NCI-H460 (cell line): Measurements from ENCODE around the gene FAT1. TPM values are rescaled to one million over a fixed set of nuclear protein-coding genes. Genes with fewer than 3 reads are reported as not detected.
A peak's percentile ranks its signal among the peaks of the same experiment; 100 is the strongest.
"Not testable (repeated sequence)": the region's sequence is repeated elsewhere in the genome, so short reads cannot be mapped to it uniquely, and the experiment has no call there.

ENCODE experiments used
- DNase-seq: peaks from one replicate; pipeline ENCODE4 v3.0.0-alpha.2; 2016; ENCODE audit warnings: low read depth; ENCODE audit errors: extremely low read depth
- total RNA-seq: library from RNA; depleted of rRNA; stranded (reverse); fragments of >200 nt; shearing (Covaris generic); gene quantifications from 2 replicates; pipeline ENCODE4 v1.2.3, GENCODE V29; 2014

Gene FAT1
- total RNA-seq, 1 experiment from 2014 or later: 83.1 TPM

- no peak for DNase-seq
Measured at GRCh38 chr4:186666252-186666651, 57.4 kb downstream of the FAT1 start.

GRCh38 chr4:186660403-186660802 lies 63.3 kb downstream of the FAT1 start:
- DNase-seq: no peak

GRCh38 chr4:186659935-186660334 lies 63.7 kb downstream of the FAT1 start:
- no peak for DNase-seq

DNA sequence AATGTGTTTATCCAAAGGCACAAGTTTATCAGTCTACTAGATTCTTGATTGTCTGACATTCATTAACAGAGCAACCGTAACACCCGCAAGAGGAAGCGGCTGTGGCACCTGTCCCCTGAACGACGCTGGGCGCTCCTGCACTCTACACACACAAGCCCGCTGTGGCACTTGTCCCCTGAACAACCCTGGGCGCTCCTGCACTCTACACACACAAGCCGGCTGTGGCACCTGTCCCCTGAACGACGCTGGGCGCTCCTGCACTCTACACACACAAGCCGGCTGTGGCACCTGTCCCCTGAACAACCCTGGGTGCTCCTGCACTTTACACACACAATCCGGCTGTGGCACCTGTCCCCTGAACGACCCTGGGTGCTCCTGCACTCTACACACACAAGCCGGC lies 64.2 kb downstream of the FAT1 start:
- DNase-seq: not testable (repeated sequence)

GRCh38 chr4:186658657-186659056 lies 65.0 kb downstream of the FAT1 start:
- no peak for DNase-seq

GRCh38 chr4:186657764-186658163 lies 65.9 kb downstream of the FAT1 start:
- peak; percentile 8 for DNase-seq

- no peak for DNase-seq
Measured at GRCh38 chr4:186653969-186654368, 69.7 kb downstream of the FAT1 start.

GRCh38 chr4:186651624-186652023 lies 72.0 kb downstream of the FAT1 start:
- no peak for DNase-seq

GRCh38 chr4:186651181-186651603 lies 72.5 kb downstream of the FAT1 start:
- DNase-seq: no peak

DNA sequence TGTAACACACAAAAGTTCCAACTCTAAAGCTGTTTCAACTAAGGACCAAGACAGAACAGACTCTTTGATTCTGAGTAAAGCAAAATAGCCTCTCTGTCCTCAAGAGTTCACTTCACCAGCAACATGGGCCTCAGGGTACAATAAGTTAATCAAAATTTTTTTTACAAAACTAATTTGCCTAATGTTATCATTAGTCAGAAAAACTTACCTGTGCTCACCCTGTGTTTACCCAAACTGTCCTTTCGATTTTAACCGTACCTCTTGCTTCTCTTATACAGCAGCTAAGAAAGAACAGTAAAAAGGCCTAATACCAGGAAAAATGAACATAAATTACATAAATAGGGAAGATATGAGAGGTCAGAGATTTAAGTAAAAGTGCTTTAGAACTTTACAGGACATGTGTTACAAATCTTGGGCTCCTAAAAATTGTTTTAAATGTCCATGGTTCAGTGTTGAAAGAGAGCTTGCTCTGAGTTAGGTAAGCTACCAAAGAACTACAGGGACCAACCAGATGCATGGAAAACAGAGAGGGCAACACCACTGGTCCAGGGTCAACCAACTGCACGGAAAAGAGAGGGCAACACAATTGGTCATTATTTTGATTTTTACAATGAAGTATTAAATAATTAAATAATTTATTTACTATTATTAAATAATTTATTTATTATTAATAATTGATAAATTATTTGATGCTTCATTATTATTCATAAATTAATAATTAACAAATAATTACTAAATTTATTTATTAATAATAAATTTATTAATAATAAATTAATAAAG lies 73.1 kb downstream of the FAT1 start:
- DNase-seq: no peak

GRCh38 chr4:186647821-186648220 lies 75.8 kb downstream of the FAT1 start:
- DNase-seq: no peak

- no peak for DNase-seq
Measured at GRCh38 chr4:186644737-186645261, 78.9 kb downstream of the FAT1 start.

GRCh38 chr4:186644311-186644638 lies 79.4 kb downstream of the FAT1 start:
- no peak for DNase-seq

GRCh38 chr4:186643501-186644310 lies 80.0 kb downstream of the FAT1 start:
- DNase-seq: peak; percentile 20

- no peak for DNase-seq
Measured at GRCh38 chr4:186642998-186643397, 80.7 kb downstream of the FAT1 start.

DNA sequence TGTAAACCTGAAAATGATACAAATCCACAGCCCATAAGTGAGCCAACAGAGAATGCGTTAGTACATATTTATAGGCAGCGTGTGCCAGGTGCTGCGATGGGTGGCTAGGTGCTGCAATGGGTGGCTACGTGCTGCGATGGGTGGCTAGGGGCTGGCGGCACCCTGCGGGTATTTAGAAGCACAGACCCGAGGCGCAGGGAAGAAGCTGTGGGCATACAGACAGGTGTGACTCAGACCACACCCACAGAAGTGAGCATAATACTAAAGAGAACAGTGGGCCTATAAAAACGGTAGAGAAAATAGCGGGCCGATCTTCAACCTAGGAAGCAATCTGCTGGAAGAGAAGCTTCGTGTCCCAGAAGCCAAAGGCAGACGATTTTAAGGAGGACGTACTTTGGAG lies 81.1 kb downstream of the FAT1 start:
- no peak for DNase-seq

DNA sequence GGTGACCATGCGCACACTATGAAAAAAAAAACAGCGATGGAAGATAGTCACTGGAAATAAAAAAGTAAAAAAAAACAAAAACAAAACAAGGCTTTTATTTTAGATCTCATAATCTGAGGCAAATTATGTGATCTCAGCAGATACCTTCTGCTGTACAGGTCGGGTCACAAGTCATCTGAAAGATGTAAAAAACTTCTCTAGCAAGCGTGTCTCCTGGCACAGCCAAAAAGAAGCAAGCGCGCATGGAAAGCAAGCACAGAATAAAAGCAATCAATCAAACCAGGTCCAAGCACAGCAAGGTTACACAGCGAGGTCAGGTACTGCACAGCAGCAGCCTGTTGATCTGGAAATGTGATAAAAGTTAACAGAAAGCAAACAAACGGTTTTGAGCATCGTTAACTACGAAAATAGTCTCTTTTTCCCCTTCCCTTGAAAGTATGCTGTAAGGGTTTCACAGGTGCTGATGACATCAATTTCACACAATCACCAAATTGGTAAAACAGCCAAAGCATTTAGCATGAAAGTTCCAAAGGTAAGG lies 89.0 kb downstream of the FAT1 start:
- DNase-seq: no peak

GRCh38 chr4:186633844-186634243 lies 89.8 kb downstream of the FAT1 start:
- DNase-seq: no peak

DNA sequence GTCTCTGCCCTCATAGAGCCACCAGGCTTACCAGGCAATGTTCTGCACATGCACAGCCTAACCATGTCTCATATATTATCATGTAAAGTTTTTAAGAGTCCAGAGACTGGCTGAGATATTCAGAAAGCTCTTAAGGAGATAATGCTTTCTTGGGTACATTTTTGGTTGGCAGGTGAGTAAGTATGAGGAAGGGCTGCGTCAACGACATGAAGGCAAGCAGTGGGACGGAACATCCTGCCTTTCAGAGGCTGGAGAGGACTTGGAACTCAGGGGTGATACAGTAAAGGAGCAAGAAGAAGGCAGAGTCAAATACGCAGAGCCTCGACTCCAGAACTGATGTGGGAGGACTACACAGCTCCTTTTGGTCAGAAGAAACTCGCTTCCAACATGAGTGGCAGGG lies 93.5 kb downstream of the FAT1 start:
- DNase-seq: no peak

- no peak for DNase-seq
Measured at GRCh38 chr4:186628058-186628711, 95.5 kb downstream of the FAT1 start.

DNA sequence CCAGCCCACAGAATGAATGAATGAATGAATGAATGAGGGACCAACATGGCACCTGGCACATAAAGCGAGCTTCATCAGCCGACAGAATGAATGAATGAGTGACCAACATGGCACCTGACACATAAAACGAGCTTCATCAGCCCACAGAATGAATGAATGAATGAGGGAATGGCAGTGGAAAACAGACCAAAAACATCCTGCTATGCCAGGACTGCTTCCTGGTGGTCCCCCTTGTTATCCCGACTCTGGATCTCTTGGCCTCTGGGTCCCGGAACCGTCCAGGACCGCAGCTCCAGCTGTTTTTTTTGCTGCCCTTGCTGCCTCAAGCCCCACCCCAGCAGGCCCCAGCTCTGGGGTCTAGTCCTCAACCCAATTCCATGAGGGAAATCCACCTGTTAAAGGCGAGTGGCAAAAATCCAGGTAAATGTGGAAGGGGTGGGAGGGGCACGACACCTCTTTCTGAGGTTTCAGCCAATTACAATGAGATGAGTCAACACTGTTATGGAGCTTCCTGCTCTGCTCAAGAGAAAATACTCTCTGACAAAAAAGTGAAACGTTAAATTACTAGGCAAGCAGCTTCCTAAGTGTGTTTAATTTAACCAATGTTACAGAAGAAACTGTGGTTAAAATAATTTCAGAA lies 96.3 kb downstream of the FAT1 start:
- DNase-seq: no peak
